ENCODE results near the gene SMIM1. TPM values are rescaled to one million over a fixed set of nuclear protein-coding genes. Genes with fewer than 3 reads are reported as not detected.

SMIM1 gene
- total RNA-seq, 3 donors from 2014 or later (not counting 1 experiment from before 2014, with no cell fraction given) = 0.78 to 2.6 (median 1.6) TPM

GRCh38 chr1:3814771-3815561 is 42.4 kb downstream of the SMIM1 start:
- H3K4me1 Mint-ChIP-seq = peaks cover 4% of the 10 kb centered on the region in 2 donors
- Histone ChIP-seq H3K27me3 (ENCODE audit: control insufficient read depth, insufficient read depth, low read length) (no peaks in the 10 kb centered on the region), H3K4me3 (ENCODE audit: low read length) (no peak overlapping the region), H3K27ac (ENCODE audit: low read length) (no peak overlapping the region), H3K9me3 (ENCODE audit: control insufficient read depth, insufficient read depth, low read length) (no peaks in the 10 kb centered on the region), H3K4me1 (ENCODE audit: control insufficient read depth, insufficient read depth, low read length) (peaks cover 9% of the 10 kb centered on the region), H3K36me3 (ENCODE audit: control insufficient read depth, insufficient read depth, low read length) (peaks cover 18% of the 10 kb centered on the region)
- no peak for TF ChIP-seq CTCF (IDR thresholded peaks at IDR 0.05)
- DNase-seq = no peak
- no peak overlapping the region for H3K27ac Mint-ChIP-seq
- ATAC-seq = no peak
- H3K27me3 Mint-ChIP-seq (ENCODE audit: low read depth in 2 of 2) = no peaks in the 10 kb centered on the region
- H3K36me3 Mint-ChIP-seq = no peaks in the 10 kb centered on the region
- no peaks in the 10 kb centered on the region for H3K9me3 Mint-ChIP-seq
- WGBS (ENCODE audit: insufficient coverage) = 95% methylated on average over 42 of the region's 42 CpGs
- H3K4me3 Mint-ChIP-seq = no peak overlapping the region
- intact Hi-C loops (cut with micrococcal nuclease) = no loop called here

- no peak overlapping the region for H3K27ac Mint-ChIP-seq
- TF ChIP-seq CTCF (IDR thresholded peaks at IDR 0.05) = no peak
- Histone ChIP-seq H3K36me3 (ENCODE audit: control insufficient read depth, insufficient read depth, low read length) (peaks cover 27% of the 10 kb centered on the region), H3K9me3 (ENCODE audit: control insufficient read depth, insufficient read depth, low read length) (no peaks in the 10 kb centered on the region), H3K27me3 (ENCODE audit: control insufficient read depth, insufficient read depth, low read length) (no peaks in the 10 kb centered on the region), H3K27ac (ENCODE audit: low read length) (no peak overlapping the region), H3K4me3 (ENCODE audit: low read length) (no peak overlapping the region), H3K4me1 (ENCODE audit: control insufficient read depth, insufficient read depth, low read length) (no peaks in the 10 kb centered on the region)
- H3K4me3 Mint-ChIP-seq = no peak overlapping the region
- intact Hi-C loops (cut with micrococcal nuclease) = no loop called here
- H3K4me1 Mint-ChIP-seq = no peaks in the 10 kb centered on the region
- no peaks in the 10 kb centered on the region for H3K36me3 Mint-ChIP-seq
- no peaks in the 10 kb centered on the region for H3K27me3 Mint-ChIP-seq (ENCODE audit: low read depth in 2 of 2)
- DNase-seq (no peak), ATAC-seq (no peak)
- WGBS (ENCODE audit: insufficient coverage) = 92% methylated on average over 38 of the region's 38 CpGs
- no peaks in the 10 kb centered on the region for H3K9me3 Mint-ChIP-seq
These were observed 44.0 kb downstream of the SMIM1 start for GRCh38 chr1:3816331-3817137.

- no peaks in the 10 kb centered on the region for H3K9me3 Mint-ChIP-seq
These were observed 44.7 kb downstream of the SMIM1 start for GRCh38 chr1:3817138-3817740.

More at GRCh38 chr1:3817138-3817740, 44.7 kb downstream of the SMIM1 start:
- H3K36me3 Mint-ChIP-seq = no peaks in the 10 kb centered on the region
- 98% methylated on average over 17 of the region's 17 CpGs for WGBS (ENCODE audit: insufficient coverage)
- intact Hi-C loops (cut with micrococcal nuclease) = no loop called here
- Histone ChIP-seq H3K4me1 (ENCODE audit: control insufficient read depth, insufficient read depth, low read length) (no peaks in the 10 kb centered on the region), H3K27ac (ENCODE audit: low read length) (no peak overlapping the region), H3K9me3 (ENCODE audit: control insufficient read depth, insufficient read depth, low read length) (no peaks in the 10 kb centered on the region), H3K27me3 (ENCODE audit: control insufficient read depth, insufficient read depth, low read length) (no peaks in the 10 kb centered on the region), H3K4me3 (ENCODE audit: low read length) (no peak overlapping the region), H3K36me3 (ENCODE audit: control insufficient read depth, insufficient read depth, low read length) (peaks cover 33% of the 10 kb centered on the region)
- no peaks in the 10 kb centered on the region for H3K4me1 Mint-ChIP-seq
- no peak for ATAC-seq
- H3K4me3 Mint-ChIP-seq = no peak overlapping the region
- H3K27ac Mint-ChIP-seq = no peak overlapping the region
- no peaks in the 10 kb centered on the region for H3K27me3 Mint-ChIP-seq (ENCODE audit: low read depth in 2 of 2)
- TF ChIP-seq CTCF (IDR thresholded peaks at IDR 0.05) = no peak
- DNase-seq = no peak

All from natural killer cell (primary cell).